ENCODE results near the gene CARM1. TPM values are rescaled to one million over a fixed set of nuclear protein-coding genes. Genes with fewer than 3 reads are reported as not detected.
A peak's percentile ranks its signal among the peaks of the same experiment; 100 is the strongest.

CARM1 gene
- total RNA-seq, 1 donor from 2014 or later, result 93.7 TPM

GRCh38 chr19:10916602-10917001 lies 45.2 kb downstream of the CARM1 start:
- Mint-ChIP-seq H3K36me3 (ENCODE audit: low read depth) (peaks cover 18% of the 10 kb centered on the region), H3K27ac (no peak overlapping the region), H3K4me3 (no peak overlapping the region), H3K27me3 (no peaks in the 10 kb centered on the region), H3K4me1 (no peaks in the 10 kb centered on the region), H3K9me3 (no peaks in the 10 kb centered on the region)
- intact Hi-C loops (cut with micrococcal nuclease), result no loop called here
- no peak for DNase-seq

GRCh38 chr19:10918359-10918758 lies 47.0 kb downstream of the CARM1 start:
- DNase-seq, result no peak
- no peaks in the 10 kb centered on the region for H3K9me3 Mint-ChIP-seq

GRCh38 chr19:10919352-10920287 lies 48.3 kb downstream of the CARM1 start:
- no peaks in the 10 kb centered on the region for H3K4me1 Mint-ChIP-seq
- intact Hi-C loops (cut with micrococcal nuclease), result no loop called here
- peaks cover 27% of the 10 kb centered on the region for H3K36me3 Mint-ChIP-seq (ENCODE audit: low read depth)
- no peak overlapping the region for H3K27ac Mint-ChIP-seq
- no peaks in the 10 kb centered on the region for H3K9me3 Mint-ChIP-seq
- H3K4me3 Mint-ChIP-seq, result no peak overlapping the region
- no peak for DNase-seq
- H3K27me3 Mint-ChIP-seq, result no peaks in the 10 kb centered on the region

More at GRCh38 chr19:10918359-10918758, 47.0 kb downstream of the CARM1 start:
- H3K36me3 Mint-ChIP-seq (ENCODE audit: low read depth), result peaks cover 23% of the 10 kb centered on the region
- intact Hi-C loops (cut with micrococcal nuclease), result no loop called here
- no peaks in the 10 kb centered on the region for H3K4me1 Mint-ChIP-seq
- no peak overlapping the region for H3K27ac Mint-ChIP-seq
- no peak overlapping the region for H3K4me3 Mint-ChIP-seq
- no peaks in the 10 kb centered on the region for H3K27me3 Mint-ChIP-seq

GRCh38 chr19:10920288-10920655 lies 48.9 kb downstream of the CARM1 start:
- Mint-ChIP-seq H3K9me3 (no peaks in the 10 kb centered on the region), H3K27me3 (no peaks in the 10 kb centered on the region), H3K4me1 (no peaks in the 10 kb centered on the region), H3K27ac (no peak overlapping the region), H3K36me3 (ENCODE audit: low read depth) (peaks cover 29% of the 10 kb centered on the region), H3K4me3 (no peak overlapping the region)
- DNase-seq, result no peak
- intact Hi-C loops (cut with micrococcal nuclease), result no loop called here

GRCh38 chr19:10920781-10921180 lies 49.4 kb downstream of the CARM1 start:
- Mint-ChIP-seq H3K4me1 (no peaks in the 10 kb centered on the region), H3K4me3 (no peak overlapping the region)

GRCh38 chr19:10921199-10921909 lies 50.0 kb downstream of the CARM1 start:
- H3K36me3 Mint-ChIP-seq (ENCODE audit: low read depth), result peaks cover 26% of the 10 kb centered on the region
- DNase-seq, result no peak
- no peaks in the 10 kb centered on the region for H3K27me3 Mint-ChIP-seq
- H3K27ac Mint-ChIP-seq, result peak overlapping the region; percentile 53
- intact Hi-C loops (cut with micrococcal nuclease), result no loop called here
- H3K4me1 Mint-ChIP-seq, result no peaks in the 10 kb centered on the region
- H3K4me3 Mint-ChIP-seq, result no peak overlapping the region
- H3K9me3 Mint-ChIP-seq, result no peaks in the 10 kb centered on the region

More at GRCh38 chr19:10920781-10921180, 49.4 kb downstream of the CARM1 start:
- DNase-seq, result no peak
- no peaks in the 10 kb centered on the region for H3K9me3 Mint-ChIP-seq
- peaks cover 27% of the 10 kb centered on the region for H3K36me3 Mint-ChIP-seq (ENCODE audit: low read depth)
- H3K27me3 Mint-ChIP-seq, result no peaks in the 10 kb centered on the region
- intact Hi-C loops (cut with micrococcal nuclease), result no loop called here
- H3K27ac Mint-ChIP-seq, result no peak overlapping the region

- peaks cover 26% of the 10 kb centered on the region for H3K36me3 Mint-ChIP-seq (ENCODE audit: low read depth)
- no peak for DNase-seq
- H3K9me3 Mint-ChIP-seq, result no peaks in the 10 kb centered on the region
- no peak overlapping the region for H3K27ac Mint-ChIP-seq
- H3K27me3 Mint-ChIP-seq, result no peaks in the 10 kb centered on the region
- intact Hi-C loops (cut with micrococcal nuclease), result no loop called here
- H3K4me1 Mint-ChIP-seq, result peaks cover under 1% of the 10 kb centered on the region
- H3K4me3 Mint-ChIP-seq, result no peak overlapping the region
These were observed 50.7 kb downstream of the CARM1 start for GRCh38 chr19:10921910-10922637.

GRCh38 chr19:10922638-10923014 lies 51.3 kb downstream of the CARM1 start:
- Mint-ChIP-seq H3K36me3 (ENCODE audit: low read depth) (peaks cover 27% of the 10 kb centered on the region), H3K4me1 (peaks cover 6% of the 10 kb centered on the region), H3K4me3 (no peak overlapping the region), H3K27me3 (no peaks in the 10 kb centered on the region), H3K27ac (no peak overlapping the region), H3K9me3 (no peaks in the 10 kb centered on the region)
- intact Hi-C loops (cut with micrococcal nuclease), result no loop called here
- no peak for DNase-seq

GRCh38 chr19:10923260-10924112 lies 52.1 kb downstream of the CARM1 start:
- H3K9me3 Mint-ChIP-seq, result no peaks in the 10 kb centered on the region
- no peak overlapping the region for H3K27ac Mint-ChIP-seq
- H3K4me3 Mint-ChIP-seq, result no peak overlapping the region
- H3K27me3 Mint-ChIP-seq, result no peaks in the 10 kb centered on the region
- peaks cover 10% of the 10 kb centered on the region for H3K4me1 Mint-ChIP-seq
- no peak for DNase-seq
- peaks cover 28% of the 10 kb centered on the region for H3K36me3 Mint-ChIP-seq (ENCODE audit: low read depth)
- intact Hi-C loops (cut with micrococcal nuclease), result no loop called here

GRCh38 chr19:10924597-10924996 lies 53.2 kb downstream of the CARM1 start:
- no peak for DNase-seq
- Mint-ChIP-seq H3K4me3 (no peak overlapping the region), H3K27ac (no peak overlapping the region), H3K27me3 (no peaks in the 10 kb centered on the region), H3K9me3 (no peaks in the 10 kb centered on the region), H3K4me1 (peaks cover 12% of the 10 kb centered on the region), H3K36me3 (ENCODE audit: low read depth) (peaks cover 28% of the 10 kb centered on the region)
- intact Hi-C loops (cut with micrococcal nuclease), result no loop called here

- intact Hi-C loops (cut with micrococcal nuclease), result loop anchor here (2.0 kb wide), 2 partner anchors 33 to 55 kb away; partner anchors contain the start of gene SMARCA4
- Mint-ChIP-seq H3K27ac (peak overlapping the region; percentile 89), H3K4me1 (peaks cover 15% of the 10 kb centered on the region), H3K36me3 (ENCODE audit: low read depth) (peaks cover 27% of the 10 kb centered on the region), H3K9me3 (no peaks in the 10 kb centered on the region), H3K4me3 (peak overlapping the region; percentile 96), H3K27me3 (no peaks in the 10 kb centered on the region)
- peak; percentile 72 for DNase-seq
These were observed 56.6 kb downstream of the CARM1 start for GRCh38 chr19:10927730-10928562.

- peaks cover 23% of the 10 kb centered on the region for H3K36me3 Mint-ChIP-seq (ENCODE audit: low read depth)
- intact Hi-C loops (cut with micrococcal nuclease), result loop anchor here (2.0 kb wide), 2 partner anchors 32 to 56 kb away; partner anchors contain the start of gene SMARCA4
- H3K4me1 Mint-ChIP-seq, result peaks cover 15% of the 10 kb centered on the region
- peak within 1 kb of the TSS; percentile 89 for H3K27ac Mint-ChIP-seq
- DNase-seq, result peak; percentile 98
- H3K4me3 Mint-ChIP-seq, result peak within 1 kb of the TSS; percentile 96
- no peaks in the 10 kb centered on the region for H3K27me3 Mint-ChIP-seq
- no peaks in the 10 kb centered on the region for H3K9me3 Mint-ChIP-seq
These were observed 57.4 kb downstream of the CARM1 start, which contains the start of the genes TIMM29 and YIPF2 for GRCh38 chr19:10928563-10929401. TIMM29 (plus strand) TSS chr19:10928811; CDS start chr19:10928823, 12 bp downstream. YIPF2 (minus strand) TSS chr19:10928639; CDS start chr19:10928410, 229 bp downstream.

All from activated CD4-positive, alpha-beta T cell treated with anti-CD3 and anti-CD28 coated beads, Interleukin-2, amount 10 ng/mL, durations not matched to agents 24 days and 14 days (primary cell).